ENCODE measurements around the gene CNTN5.

- TF ChIP-seq CTCF (IDR thresholded peaks at IDR 0.05) (no peak), POLR2A (IDR thresholded peaks at IDR 0.05) (no peak)
Measured at GRCh38 chr11:99366546-99366945, 345.8 kb downstream of the CNTN5 start.

All from lower leg skin (tissue), 3 donors.